ENCODE measurements around the gene TATDN2.
A peak's percentile ranks its signal among the peaks of the same experiment; 100 is the strongest.

TATDN2 gene

GRCh38 chr3:10273702-10274305 is 25.5 kb downstream of the TATDN2 start:
- Histone ChIP-seq H3K9me3 (ENCODE audit: severe bottlenecking) (no peaks in the 10 kb centered on the region), H3K4me3 (ENCODE audit: severe bottlenecking) (no peak overlapping the region), H3K27me3 (ENCODE audit: insufficient read depth, poor library complexity, severe bottlenecking) (no peaks in the 10 kb centered on the region), H3K36me3 (ENCODE audit: low read depth) (peaks cover 69% of the 10 kb centered on the region), H3K4me1 (ENCODE audit: insufficient read depth, poor library complexity, severe bottlenecking) (no peaks in the 10 kb centered on the region), H3K27ac (ENCODE audit: poor library complexity, severe bottlenecking) (no peak overlapping the region)
- ATAC-seq (ENCODE audit: low read depth) = no peak
- peak; percentile 0 for DNase-seq (ENCODE audit: low spot score)
- TF ChIP-seq, protein P1, sequence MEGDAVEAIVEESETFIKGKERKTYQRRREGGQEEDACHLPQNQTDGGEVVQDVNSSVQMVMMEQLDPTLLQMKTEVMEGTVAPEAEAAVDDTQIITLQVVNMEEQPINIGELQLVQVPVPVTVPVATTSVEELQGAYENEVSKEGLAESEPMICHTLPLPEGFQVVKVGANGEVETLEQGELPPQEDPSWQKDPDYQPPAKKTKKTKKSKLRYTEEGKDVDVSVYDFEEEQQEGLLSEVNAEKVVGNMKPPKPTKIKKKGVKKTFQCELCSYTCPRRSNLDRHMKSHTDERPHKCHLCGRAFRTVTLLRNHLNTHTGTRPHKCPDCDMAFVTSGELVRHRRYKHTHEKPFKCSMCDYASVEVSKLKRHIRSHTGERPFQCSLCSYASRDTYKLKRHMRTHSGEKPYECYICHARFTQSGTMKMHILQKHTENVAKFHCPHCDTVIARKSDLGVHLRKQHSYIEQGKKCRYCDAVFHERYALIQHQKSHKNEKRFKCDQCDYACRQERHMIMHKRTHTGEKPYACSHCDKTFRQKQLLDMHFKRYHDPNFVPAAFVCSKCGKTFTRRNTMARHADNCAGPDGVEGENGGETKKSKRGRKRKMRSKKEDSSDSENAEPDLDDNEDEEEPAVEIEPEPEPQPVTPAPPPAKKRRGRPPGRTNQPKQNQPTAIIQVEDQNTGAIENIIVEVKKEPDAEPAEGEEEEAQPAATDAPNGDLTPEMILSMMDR (IDR thresholded peaks at IDR 0.05; ENCODE audit: poor library complexity, severe bottlenecking) = no peak

DNA sequence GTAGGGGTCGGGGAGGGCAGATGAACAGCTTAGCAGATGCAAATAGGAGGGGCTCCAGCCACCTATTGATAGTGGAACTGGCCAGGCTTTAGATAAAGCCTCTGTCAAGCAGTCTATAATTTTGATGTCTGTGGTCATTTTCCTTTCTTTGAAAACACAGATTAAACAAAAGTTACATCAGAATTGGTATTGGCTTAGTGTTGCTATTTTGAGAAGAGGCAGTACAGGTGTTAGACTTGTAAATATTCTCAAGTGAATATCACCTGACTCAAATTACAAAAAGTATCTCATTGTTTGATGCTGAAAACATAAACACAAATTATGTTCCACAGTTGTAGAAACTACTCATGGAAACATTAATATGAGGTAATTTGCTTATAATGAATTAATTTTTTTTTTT is 26.3 kb downstream of the TATDN2 start:
- H3K36me3 ChIP-seq (ENCODE audit: low read depth) = peaks cover 70% of the 10 kb centered on the region

DNA sequence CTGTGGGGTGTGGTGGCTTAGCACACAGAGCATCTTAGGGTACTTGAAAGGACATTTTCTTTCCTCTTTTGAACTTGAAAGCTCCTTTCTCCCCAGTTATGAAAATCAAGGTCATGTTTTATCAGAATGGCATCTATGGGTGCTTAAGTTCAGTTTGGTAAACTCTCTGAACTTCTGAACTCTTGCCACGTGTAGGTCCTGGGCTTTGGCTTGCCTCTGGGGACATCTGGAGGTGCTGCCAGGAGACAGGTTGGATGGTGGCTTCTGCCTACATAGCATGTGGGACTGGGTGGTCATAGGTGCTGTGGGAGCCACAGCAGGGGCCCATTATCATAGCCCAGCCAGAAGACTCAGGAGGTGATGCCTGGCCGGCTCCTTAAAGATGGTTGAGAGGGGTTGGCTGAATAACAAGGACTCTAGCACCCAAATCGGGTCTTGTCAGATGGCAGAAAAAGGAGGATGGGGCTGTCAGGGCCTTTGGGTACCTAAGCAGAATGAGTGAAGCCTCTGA is 28.9 kb downstream of the TATDN2 start:
- Histone ChIP-seq H3K27me3 (ENCODE audit: insufficient read depth, poor library complexity, severe bottlenecking) (no peaks in the 10 kb centered on the region), H3K9me3 (ENCODE audit: severe bottlenecking) (no peaks in the 10 kb centered on the region), H3K4me1 (ENCODE audit: insufficient read depth, poor library complexity, severe bottlenecking) (no peaks in the 10 kb centered on the region), H3K36me3 (ENCODE audit: low read depth) (peaks cover 63% of the 10 kb centered on the region), H3K4me3 (ENCODE audit: severe bottlenecking) (no peak overlapping the region), H3K27ac (ENCODE audit: poor library complexity, severe bottlenecking) (no peak overlapping the region)
- DNase-seq (ENCODE audit: low spot score) (no peak), ATAC-seq (ENCODE audit: low read depth) (no peak)
- TF ChIP-seq, protein P1 (IDR thresholded peaks at IDR 0.05; ENCODE audit: poor library complexity, severe bottlenecking) = no peak

More for the DNA sequence above, 26.3 kb downstream of the TATDN2 start:
- Histone ChIP-seq H3K27ac (ENCODE audit: poor library complexity, severe bottlenecking) (no peak overlapping the region), H3K9me3 (ENCODE audit: severe bottlenecking) (no peaks in the 10 kb centered on the region), H3K27me3 (ENCODE audit: insufficient read depth, poor library complexity, severe bottlenecking) (no peaks in the 10 kb centered on the region), H3K4me1 (ENCODE audit: insufficient read depth, poor library complexity, severe bottlenecking) (no peaks in the 10 kb centered on the region), H3K4me3 (ENCODE audit: severe bottlenecking) (no peak overlapping the region)
- ATAC-seq (ENCODE audit: low read depth) (no peak), DNase-seq (ENCODE audit: low spot score) (no peak)
- TF ChIP-seq, protein P1 (IDR thresholded peaks at IDR 0.05; ENCODE audit: poor library complexity, severe bottlenecking) = no peak

- TF ChIP-seq, protein P1 (IDR thresholded peaks at IDR 0.05; ENCODE audit: poor library complexity, severe bottlenecking) = no peak
- ATAC-seq (ENCODE audit: low read depth) = no peak
- Histone ChIP-seq H3K36me3 (ENCODE audit: low read depth) (peaks cover 69% of the 10 kb centered on the region), H3K9me3 (ENCODE audit: severe bottlenecking) (no peaks in the 10 kb centered on the region), H3K4me3 (ENCODE audit: severe bottlenecking) (no peak overlapping the region), H3K27ac (ENCODE audit: poor library complexity, severe bottlenecking) (no peak overlapping the region), H3K4me1 (ENCODE audit: insufficient read depth, poor library complexity, severe bottlenecking) (no peaks in the 10 kb centered on the region), H3K27me3 (ENCODE audit: insufficient read depth, poor library complexity, severe bottlenecking) (no peaks in the 10 kb centered on the region)
- DNase-seq (ENCODE audit: low spot score) = no peak
Measured at GRCh38 chr3:10278501-10278900, 30.2 kb downstream of the TATDN2 start.
